Measurements from ENCODE around the gene NT5DC1. TPM values are rescaled to one million over a fixed set of nuclear protein-coding genes. Genes with fewer than 3 reads are reported as not detected.

The NT5DC1 gene
- total RNA-seq, 1 donor from 2014 or later = 49.0 TPM

DNA sequence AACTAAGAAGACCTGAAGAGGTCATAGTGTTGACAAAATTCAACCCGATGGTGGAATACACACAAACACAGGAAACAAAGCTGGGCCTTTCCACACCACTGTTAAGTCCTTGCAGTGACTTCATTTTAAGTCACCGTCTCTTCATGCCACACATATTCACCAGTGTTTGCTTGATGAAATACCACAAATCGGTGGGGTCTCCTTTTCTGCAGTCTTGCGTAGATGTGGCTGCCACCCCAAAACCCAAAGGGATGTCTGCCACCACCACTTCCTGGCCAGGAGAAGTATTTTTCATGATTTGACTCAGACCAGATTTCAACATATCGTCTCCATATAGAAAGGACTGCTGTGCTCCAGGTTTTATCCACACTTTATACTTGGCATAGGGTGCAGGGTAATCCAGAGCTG lies 36.3 kb downstream of the NT5DC1 start:
- no peak for DNase-seq (ENCODE audit: low spot score)

DNA sequence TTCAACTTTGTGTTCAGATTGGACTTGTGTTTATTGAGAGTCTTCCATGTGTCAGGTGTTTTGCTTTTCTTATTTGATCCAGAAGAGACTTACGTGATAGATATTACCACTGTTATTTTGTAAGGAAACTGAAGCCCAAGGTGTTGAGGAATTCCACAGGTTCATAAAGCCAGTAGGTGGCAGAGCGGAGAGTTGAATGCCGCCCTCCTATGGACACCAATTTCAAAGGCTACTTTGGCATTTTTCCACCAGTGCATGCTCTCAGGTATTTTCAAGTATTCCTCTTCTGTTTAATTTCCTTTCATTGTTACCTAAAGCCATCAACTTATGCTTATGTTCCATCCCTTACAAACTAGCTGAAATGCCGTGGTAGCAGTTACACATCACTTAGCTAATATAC lies 39.3 kb downstream of the NT5DC1 start:
- no peak for DNase-seq (ENCODE audit: low spot score)

DNA sequence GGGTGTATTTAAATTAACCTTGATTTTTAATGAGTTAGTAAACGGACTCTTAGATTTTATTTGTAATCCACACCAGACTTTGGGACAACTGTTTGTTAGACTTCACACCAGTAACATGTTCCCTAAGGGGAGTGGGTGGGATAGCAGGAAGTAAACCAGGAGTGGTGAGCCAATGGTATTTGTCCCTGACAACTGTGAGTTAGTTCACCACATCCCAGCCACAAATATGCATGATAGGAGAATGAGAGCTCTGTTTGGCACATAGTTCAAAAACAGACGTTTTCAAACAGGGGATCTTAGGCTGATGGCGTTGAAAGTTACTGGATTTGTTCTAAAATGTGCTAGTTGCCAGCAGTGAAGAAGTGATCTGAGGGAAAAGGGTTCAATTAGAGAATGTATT lies 44.0 kb downstream of the NT5DC1 start:
- no peak for DNase-seq (ENCODE audit: low spot score)

- no peak for DNase-seq (ENCODE audit: low spot score)
These were observed 45.4 kb downstream of the NT5DC1 start for GRCh38 chr6:116145803-116146675.

- DNase-seq (ENCODE audit: low spot score) = no peak
These were observed 52.0 kb downstream of the NT5DC1 start for GRCh38 chr6:116152620-116153019.

- no peak for DNase-seq (ENCODE audit: low spot score)
These were observed 54.2 kb downstream of the NT5DC1 start for GRCh38 chr6:116154887-116155286.

GRCh38 chr6:116156405-116157326 lies 56.0 kb downstream of the NT5DC1 start:
- DNase-seq (ENCODE audit: low spot score) = no peak

GRCh38 chr6:116157391-116157790 lies 56.7 kb downstream of the NT5DC1 start:
- no peak for DNase-seq (ENCODE audit: low spot score)

DNA sequence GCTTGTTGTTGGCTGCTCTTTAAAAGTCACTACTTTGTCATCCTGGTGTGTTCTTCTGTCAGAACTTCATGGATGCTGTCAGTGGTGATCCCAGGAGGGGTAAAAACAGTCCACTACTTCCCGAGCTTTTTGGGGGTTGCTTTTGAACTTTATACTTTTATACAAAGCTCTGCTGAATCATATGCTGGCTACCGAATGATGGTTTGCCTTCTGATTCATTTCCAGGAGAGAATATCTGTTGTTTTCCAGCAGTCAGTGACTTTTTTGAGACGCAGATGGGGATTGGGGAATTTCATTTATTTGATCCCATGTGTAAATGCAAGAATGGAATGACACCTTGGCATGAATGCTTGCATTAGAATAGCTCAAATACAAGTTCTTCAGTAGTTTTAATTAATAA lies 58.0 kb downstream of the NT5DC1 start:
- no peak for DNase-seq (ENCODE audit: low spot score)

DNA sequence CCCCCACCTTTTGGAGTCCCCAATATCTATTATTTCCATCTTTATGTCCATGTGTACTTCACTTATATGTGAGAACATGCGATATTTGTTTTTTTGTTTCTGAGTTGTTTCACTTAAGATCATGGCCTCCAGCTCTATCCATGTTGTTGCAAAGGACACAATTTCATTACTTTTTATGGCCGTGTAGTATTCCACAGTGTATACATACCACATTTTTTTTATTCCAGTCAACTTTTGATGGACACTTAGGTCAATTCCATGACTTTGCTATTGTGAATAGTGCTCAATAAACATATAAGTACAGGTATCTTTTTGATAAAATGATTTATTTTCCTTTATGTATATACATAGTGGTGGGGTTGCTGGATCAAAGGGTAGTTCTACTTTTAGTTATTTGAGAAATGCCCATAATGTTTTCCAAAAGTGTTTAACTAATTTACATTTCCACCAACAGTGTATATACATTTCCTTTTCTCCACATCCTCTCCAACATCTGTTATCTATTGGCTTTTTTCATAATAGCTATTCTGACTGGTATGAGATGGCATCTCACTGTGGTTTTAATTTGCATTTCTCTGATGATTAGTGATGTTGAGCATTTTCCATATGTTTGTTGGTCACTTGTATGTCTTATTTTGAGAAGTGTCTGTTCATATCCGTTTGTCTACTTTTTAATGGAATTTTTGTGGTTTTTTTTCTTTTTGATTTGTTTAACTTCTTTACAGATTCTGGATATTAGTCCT lies 59.3 kb downstream of the NT5DC1 start:
- DNase-seq (ENCODE audit: low spot score) = no peak

GRCh38 chr6:116165596-116165995 lies 64.9 kb downstream of the NT5DC1 start:
- no peak for DNase-seq (ENCODE audit: low spot score)

GRCh38 chr6:116166369-116166768 lies 65.7 kb downstream of the NT5DC1 start:
- DNase-seq (ENCODE audit: low spot score) = no peak

DNA sequence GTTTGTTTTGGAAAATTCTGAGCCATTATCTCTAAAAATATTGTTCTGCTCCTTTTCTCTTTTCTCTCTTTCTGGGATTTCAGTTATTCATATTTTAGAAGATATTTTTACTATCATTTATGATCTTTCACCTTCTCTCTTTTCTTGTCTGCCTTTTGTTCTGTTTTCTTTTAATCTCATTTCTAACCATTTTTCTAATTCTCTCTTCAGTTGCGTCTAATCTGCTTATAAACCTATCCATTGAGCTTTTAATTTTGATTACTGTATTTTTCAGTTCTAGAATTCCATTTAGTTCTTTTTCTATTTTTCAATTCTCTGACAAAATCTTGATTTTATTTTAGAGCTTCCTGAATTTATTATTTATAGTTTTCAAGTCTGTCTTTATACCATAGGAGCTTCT lies 67.5 kb downstream of the NT5DC1 start:
- no peak for DNase-seq (ENCODE audit: low spot score)

- no peak for DNase-seq (ENCODE audit: low spot score)
These were observed 69.2 kb downstream of the NT5DC1 start for GRCh38 chr6:116169880-116170279.

DNA sequence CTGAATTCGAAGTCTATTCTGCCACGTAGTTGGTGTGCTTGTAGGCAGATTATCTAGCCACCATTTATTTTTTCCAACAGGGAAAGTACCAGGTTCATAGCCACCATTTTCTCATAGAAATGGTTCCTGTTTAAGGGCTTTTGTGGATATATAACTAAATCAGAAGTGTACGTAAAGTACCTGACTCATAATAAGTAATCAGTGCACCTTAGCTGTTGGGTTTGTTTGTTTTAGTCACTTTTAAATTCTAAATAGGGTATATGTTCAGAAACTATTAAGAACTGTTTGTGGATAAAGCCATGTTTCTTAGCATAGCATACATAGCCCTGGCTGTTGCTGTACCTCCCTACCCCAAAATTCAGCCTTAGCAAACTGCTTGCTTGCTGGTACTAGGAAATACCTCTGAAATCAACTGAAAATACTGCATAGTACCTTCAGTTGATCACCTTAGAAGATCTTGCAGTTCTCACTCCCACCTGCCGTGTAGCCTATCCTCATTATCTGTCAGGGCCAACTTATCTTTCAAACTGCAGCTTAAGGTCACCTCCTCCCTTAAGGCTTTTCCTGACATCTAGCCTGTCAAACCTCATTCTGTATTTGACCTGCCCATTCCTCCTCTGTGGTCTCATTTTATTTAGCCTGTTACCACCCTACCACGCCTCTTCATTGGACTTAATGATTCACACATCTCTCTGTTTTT lies 69.9 kb downstream of the NT5DC1 start:
- DNase-seq (ENCODE audit: low spot score) = no peak

DNA sequence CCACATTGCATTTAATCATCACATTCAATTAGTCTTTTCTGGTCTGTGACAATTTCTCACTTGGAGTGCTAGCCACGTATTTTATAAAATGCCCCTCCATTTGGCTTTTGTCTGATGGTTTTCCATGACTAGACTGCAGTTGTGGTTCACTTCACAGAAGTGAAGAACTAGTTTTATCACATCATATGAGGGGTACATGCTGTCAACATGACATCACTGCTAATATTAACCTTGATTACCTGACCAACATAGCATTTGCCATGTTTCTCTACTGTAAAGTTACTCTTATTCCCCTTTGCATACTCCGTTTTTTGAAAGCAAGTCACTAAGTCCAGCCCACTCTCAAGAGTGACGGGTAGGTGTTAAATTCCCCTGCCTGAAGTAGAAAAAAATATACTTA lies 73.3 kb downstream of the NT5DC1 start:
- no peak for DNase-seq (ENCODE audit: low spot score)

DNA sequence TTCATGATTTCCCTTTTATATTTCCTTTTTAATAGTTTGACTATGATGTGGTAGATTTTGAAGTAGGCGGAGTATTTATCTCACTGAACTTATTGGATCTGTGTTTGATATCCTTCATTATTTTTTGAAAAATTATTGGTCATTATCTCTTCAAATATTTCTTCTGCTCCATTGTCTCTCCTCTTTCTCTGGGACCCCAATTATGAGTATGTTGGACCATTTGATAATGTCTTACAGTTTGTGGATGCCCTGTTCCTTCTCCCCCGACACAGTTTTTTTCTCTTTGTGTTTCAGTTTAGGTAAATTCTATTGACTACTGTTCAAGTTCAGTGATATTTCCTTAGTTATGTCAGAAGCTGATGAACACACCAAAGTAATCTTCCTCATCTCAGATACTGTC lies 74.7 kb downstream of the NT5DC1 start:
- no peak for DNase-seq (ENCODE audit: low spot score)

DNA sequence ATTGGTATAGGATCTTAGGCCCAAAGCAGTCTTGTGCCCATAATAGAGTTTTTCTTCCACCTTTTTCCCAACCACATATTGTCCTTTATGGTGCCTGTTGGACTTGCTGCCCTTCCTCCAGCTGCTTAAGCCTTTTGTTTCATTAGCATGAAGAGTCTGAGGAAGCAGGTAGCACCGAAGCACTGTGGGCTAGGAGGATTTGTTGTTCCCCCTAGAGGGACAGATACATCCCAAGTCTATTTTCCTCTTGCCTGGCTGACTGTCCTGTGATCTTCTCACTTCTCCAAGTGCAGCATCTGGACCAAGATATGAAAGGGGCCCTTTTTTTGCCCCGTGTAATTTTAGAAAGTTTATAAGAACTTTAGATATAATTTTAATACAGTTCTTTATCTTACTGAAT lies 75.9 kb downstream of the NT5DC1 start:
- no peak for DNase-seq (ENCODE audit: low spot score)

- DNase-seq (ENCODE audit: low spot score) = no peak
These were observed 79.7 kb downstream of the NT5DC1 start for GRCh38 chr6:116180375-116180774.

DNA sequence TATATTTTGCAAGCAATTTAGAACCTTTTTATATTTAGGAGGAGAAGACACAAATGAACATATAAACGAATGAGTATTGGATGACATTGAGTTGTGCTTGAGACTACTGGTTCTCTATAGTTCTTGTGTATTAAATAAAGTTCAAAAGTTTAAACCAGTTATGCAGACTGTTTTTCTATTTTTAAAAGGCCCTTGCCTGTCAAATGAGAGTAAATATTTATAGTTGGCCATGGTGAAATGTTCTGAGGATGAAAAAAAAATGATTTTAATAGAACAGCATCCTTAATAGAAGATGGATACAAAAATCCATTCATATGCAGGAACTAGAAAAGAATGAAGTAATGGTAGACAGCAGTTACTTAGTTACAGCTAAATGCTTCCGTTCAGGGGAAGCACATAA lies 88.8 kb downstream of the NT5DC1 start:
- DNase-seq (ENCODE audit: low spot score) = no peak

- DNase-seq (ENCODE audit: low spot score) = no peak
These were observed 89.9 kb downstream of the NT5DC1 start for GRCh38 chr6:116190550-116190949.
